Skeletal muscle cell (primary cell): ENCODE measurements around the gene NHS.
A peak's percentile ranks its signal among the peaks of the same experiment; 100 is the strongest.

Experiments used
- DNase-seq: peaks from one replicate; pipeline ENCODE4 v3.0.0-alpha.2; 2010; ENCODE audit warnings: low read depth
- H3K4me3 ChIP-seq: 2 replicates; pipeline ENCODE4 v1.5.1; 2011; ENCODE audit warnings: low read depth, mild to moderate bottlenecking, control low read depth, low read length, moderate library complexity

NHS gene

DNA sequence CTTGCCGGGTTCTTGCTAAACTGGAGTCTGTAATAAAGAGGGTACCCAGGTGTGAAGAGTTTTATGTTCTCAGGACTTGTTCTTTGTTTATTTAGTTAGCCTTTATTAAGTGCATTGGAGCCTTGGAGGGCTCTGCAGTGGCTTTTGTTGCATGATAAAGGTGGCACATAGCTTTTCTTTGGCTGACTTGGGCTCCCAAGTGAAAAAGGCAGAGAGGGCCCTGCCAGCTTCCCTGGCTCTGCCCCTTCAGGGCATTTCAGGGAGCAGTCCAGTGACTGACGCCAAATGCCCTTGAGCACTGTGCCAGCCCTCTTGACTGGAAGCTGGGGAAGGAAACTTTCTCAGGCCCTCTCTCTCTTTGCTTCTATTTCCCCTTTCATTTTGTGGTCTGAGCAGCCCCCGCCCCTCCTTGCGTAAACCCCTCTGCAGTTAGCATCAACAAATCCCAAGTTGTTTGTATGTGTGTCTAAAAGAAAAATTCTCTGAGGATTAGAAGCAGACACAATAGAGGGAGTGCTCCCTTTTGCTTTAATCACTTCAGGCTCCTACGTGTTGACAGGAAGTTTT, 152.2 kb downstream of the NHS start:
- no peak for DNase-seq
- H3K4me3 ChIP-seq, result no peak overlapping the region

DNA sequence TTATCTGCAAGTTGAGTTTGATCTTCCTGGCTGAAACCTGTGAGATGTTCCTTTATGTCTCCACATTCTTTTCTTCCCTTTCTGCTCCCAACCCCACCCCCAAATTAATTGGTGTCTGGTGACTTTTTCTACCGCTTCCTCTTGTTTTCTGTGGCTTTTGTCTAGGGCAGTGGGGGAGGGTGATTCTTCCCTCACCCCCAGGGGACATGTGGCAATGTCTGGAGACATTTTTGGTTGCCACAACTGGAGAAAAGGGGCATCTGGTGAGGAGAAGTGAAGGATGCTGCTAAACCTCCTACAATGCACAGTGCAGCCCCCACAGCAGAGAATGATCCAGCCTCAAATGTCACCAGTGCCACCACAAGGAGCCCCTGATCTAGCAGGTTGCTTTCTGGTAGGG, 152.9 kb downstream of the NHS start:
- DNase-seq, result no peak
- H3K4me3 ChIP-seq, result no peak overlapping the region

DNA sequence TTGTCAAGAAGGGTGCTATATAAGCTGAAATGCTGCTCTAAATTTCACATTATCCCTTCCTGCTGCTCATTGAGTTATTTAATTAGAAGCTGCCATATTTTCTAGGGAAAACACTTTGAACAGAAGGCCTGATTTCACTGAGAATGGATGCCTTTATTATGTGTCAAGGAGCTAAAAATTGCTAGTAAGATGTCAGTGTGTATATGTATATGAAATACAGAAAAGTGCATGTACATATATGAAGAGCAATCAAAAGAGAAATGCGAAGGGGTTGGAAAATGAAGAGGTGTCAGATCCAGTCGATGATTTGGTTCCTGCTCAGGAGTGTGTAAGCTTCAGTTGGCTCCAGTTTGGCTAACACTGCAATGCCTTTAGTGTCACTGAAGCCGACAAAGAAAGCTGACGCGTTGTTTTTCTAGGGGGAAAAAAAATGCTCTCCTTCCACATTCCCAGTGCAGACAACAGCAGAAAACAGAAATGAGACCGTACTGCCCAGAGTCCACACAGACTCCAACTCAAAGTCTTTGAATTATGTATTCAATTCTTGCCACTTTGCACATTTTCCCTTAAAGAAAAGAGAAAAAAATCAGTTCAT, 154.2 kb downstream of the NHS start:
- DNase-seq, result no peak

DNA sequence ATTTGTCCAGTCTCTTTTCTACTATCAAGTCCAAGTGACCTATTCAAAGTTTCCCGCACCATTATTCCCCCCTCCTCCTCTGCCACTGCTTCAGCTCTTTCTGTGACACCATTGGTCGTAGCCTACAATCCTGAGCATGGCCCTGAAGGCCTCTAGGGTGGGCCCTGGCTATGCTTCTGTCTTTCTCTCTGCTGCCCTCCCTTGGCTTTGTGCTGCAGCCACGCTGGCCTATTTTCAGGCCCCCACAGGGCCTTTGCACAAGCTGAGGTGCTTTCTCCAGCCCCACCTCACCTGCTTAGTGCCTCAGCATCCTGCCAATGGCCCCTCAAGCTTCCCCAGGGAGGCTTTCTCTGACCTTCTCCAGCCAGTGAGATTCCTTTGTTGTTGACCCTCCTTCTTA, 156.5 kb downstream of the NHS start:
- no peak overlapping the region for H3K4me3 ChIP-seq
- no peak for DNase-seq

More for the DNA sequence above, 154.2 kb downstream of the NHS start:
- no peak overlapping the region for H3K4me3 ChIP-seq

DNA sequence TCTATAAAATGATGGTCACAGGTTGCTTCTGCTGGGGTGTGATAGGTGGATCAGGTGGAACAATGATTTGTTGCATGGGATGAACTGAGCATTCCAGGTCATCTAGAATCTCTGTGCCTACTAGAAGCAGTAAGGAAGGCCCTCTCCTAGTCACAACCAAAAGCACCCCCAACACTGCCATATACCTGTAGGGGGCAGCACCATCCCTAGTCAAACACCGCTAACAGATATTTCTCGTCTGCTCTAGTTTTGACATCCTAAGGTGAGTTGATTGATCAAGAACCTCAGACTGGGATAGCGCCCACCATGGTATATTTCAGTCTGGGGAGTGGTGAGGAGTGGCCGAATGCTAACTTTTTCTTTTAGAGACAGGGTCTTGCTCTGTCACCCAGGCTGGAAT, 160.2 kb downstream of the NHS start:
- H3K4me3 ChIP-seq, result no peak overlapping the region
- no peak for DNase-seq

DNA sequence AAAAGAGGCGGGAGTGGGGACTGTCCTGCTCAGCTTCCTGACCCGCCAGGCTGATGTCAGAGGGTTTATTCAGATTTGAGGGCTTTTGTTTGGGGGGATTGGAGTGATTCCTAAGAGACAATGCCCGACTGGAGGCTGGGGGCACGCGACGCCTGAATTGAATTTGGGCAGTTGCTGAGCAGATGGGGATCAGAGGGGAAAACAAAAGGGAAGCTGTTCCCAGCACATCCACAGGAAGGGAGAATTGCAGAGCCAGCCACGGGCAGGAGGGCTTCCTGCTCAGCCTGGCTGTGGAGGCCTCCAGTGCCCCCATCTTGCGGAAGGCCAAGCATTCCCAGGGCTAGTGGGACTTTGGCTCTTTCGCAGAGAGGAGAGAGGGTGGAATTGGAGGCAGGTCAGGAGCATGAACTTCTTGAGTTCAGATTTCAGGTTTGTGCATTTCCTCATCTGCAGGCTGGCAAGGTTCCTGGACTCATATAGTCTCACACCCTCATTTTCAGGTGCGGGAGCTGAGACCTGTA, 162.8 kb downstream of the NHS start:
- DNase-seq, result no peak
- H3K4me3 ChIP-seq, result no peak overlapping the region

DNA sequence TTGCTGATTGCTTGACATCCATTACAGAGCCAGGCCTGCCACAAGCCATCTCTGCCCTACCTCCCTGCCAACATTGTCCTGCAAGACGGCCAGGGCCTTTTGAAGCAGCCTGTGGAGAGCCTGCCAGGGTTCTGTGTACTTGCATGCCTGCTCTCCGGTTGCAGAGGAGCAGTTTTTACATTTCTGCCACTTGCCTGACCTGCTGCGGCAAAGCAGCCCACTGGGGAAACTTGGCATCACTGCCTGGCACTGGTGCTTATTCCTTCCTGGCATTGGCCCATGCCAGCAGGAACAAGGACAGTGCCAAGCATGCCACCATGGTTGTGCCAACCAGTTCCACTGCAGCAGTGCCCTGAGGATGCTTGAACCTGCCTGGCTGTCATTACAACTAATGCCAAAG, 167.1 kb downstream of the NHS start:
- no peak for DNase-seq

DNA sequence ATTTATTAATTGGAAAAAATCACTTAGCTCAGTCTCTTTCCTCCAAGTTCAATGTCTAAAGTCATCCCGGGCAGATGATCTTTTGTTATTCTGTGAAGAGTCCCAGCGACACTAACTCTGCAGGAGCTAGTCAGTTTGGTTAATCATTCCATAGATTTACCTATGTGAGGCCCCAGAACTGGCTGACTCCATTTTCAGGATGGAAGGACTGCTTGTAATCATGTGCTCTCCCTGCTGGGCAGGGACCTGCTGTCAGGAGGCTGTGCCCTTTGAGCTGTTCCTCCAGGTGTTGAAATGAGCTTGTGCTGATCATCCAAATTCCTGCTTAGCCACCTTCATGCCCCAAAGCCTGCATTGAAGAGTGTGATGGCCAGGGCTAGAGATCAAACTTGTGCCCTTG, 169.8 kb downstream of the NHS start:
- DNase-seq, result no peak
- no peak overlapping the region for H3K4me3 ChIP-seq

More for the DNA sequence above, 167.1 kb downstream of the NHS start:
- no peak overlapping the region for H3K4me3 ChIP-seq

DNA sequence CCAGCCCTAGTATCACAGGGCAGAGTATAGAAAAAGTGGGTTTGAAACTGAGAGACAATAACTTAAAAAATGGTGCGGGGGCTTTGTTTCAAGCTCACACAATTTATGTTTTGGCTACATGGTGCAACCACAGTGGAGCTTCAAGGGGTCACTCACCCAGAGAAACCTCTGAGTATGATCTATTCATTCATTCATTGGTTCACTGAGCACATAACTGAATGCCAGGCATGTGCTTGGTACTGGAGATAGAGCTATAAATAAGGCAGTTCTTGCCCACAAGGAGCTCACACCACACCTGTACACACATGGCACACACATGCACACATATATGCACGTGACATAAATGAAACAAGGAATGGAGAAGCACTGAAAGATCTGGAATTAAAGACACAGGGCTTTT, 171.4 kb downstream of the NHS start:
- DNase-seq, result no peak
- H3K4me3 ChIP-seq, result no peak overlapping the region

DNA sequence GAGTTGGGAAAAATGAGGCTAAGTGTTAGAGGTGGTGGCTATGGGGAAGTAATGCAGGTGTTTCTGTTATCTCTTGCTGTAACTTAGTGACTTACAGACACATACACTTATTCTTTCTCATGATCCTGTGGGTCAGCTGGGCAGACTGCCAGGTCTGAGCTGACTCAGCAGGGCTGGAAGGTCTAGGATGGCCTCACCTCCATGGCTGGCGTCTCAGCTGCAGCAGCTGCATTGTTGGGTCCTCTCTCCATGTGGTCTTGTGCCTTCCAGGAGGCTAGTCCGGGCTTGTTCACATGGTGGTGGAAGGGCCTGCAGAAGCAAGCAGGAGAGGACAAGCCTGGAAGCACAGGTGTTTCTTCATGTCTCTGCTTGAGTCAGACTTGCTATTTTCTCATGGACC, 172.7 kb downstream of the NHS start:
- peak; percentile 72 for DNase-seq
- H3K4me3 ChIP-seq, result no peak overlapping the region

DNA sequence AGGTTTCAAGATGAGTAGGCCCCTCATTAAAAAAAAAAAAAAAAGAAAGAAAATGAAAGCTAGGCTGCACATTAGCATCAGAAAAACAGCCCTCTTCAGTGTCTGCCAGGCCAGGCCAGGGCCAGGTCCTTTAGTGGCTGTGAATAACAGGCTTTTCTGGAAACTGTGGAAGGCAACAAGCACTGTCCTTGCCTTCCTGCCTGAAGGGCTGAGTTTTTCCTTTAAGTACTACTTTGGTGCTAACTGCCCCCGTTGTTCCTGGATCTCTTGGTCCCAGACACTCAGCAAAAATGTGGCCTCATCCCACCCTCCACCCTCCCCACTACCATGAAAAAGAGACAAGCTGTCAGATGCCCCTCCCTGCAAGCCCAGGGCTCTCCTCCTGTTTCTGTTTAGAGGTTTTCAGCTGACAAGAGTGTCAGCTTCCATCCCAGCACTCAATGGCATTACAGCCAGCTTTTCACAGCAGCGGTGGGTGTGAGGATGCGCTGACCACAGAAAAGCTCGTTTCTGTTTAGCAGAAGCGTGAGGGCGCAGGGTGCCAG, 174.2 kb downstream of the NHS start:
- DNase-seq, result no peak

DNA sequence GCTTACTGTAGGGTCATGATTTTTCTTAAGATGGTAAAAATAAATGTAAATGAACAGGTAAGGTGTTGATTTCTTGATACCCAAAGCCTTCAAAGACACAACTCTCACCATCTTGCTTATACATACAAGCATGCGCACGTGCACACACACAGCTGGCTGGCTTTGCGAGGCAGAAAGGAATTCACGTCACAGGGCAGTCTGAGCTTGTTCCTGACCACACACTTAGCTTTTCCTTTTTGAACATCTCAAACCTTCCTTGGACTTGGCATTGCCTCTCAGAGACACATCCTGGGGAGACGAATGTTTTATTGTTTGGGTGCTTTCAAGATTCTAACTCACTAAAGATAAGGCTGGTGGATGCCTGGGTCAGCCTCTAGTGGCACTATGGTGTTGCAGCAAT, 175.0 kb downstream of the NHS start:
- no peak for DNase-seq
- H3K4me3 ChIP-seq, result no peak overlapping the region

More for the DNA sequence above, 174.2 kb downstream of the NHS start:
- no peak overlapping the region for H3K4me3 ChIP-seq

DNA sequence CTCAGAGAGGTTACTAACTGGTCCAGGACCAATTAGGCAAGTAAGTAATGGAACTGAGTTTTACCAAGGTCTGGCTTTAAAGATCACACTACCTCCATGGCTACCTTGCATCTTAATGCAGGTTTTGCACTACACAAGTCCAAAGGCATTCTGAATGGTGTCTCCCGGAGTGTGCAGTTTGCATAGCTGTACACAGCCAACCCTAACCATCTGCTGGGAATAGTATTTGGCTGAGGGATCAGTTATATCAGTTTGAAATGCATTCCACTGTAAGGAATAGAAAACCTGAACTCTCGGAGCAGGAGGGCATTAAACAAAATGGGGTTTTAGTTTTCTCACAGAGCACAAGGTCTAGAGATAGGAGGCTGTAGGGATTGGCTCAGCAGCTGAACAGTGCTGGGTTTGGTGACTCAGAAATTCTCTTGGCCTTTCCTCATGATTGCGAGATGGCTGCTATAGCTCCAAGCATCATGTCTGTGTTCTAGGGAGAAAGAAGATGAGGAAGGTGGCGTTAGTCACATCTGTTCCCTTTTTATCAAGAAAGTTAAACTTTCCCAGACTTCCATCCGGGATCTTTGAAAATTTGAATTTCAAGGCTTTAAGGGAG, 177.1 kb downstream of the NHS start:
- no peak for DNase-seq

DNA sequence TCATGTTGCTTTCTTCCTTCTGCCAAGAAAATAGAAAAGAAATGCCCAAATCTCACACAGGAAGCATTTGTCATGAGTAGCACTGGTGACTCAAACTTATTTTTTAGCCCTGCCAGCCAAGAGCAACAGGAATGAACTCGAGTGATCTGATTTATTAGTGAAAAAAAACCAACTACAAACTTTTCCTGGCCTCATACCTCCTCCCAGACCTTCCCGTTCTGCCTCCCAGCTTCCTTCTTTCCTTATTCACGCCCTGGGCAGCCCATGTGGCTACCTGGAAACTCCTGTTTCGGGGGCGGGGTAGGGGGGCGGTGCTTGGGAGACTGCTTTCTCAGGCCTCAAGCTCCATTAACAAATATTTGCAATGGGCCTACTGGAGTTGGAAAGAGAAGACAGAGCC, 178.5 kb downstream of the NHS start:
- no peak for DNase-seq

More for the DNA sequence above, 177.1 kb downstream of the NHS start:
- H3K4me3 ChIP-seq, result no peak overlapping the region

DNA sequence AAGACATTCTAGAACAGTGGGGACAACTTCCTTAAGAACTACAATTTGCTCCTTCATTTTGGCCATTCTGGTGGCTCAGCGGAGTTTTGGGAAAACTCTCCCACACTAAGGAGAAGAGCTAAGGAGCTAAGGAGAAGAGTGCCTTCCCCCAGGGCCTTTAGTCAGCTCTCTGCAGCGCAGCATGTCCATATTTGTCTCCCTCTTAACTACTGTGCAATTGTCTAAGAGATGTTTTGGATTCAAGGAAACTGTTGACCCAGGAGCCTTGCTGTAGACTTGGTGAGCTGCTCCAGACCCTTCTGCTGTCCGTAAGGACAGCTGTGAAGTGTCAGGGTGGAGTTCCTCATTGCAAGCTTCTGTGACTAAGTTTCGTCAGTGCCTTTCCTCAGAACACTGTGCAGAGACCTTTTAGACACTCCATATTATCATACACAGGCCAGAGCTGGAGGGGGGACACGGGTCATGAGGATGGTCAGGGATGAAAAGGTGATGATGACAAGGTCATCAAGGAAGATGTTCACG, 179.0 kb downstream of the NHS start:
- DNase-seq, result no peak
- no peak overlapping the region for H3K4me3 ChIP-seq

More for the DNA sequence above, 178.5 kb downstream of the NHS start:
- no peak overlapping the region for H3K4me3 ChIP-seq

DNA sequence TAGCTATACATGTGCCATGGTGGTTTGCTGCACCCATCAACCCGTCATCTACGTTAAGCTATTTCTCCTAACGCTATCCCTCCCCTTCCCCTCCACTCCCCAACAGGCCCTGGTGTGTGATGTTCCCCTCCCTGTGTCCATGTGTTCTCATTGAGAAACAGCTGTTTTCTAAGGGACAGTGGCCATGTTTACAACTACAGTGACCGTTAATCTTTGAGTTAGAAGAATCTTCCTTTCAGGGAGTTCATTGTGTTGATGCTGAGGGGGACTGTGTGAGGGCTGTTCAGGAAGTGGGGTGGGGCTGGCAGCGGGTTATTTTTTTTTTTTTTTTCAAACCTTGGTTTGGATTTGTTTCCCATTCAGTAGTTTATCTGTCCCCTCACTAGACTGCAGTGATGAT, 179.9 kb downstream of the NHS start:
- no peak overlapping the region for H3K4me3 ChIP-seq
- DNase-seq, result no peak

DNA sequence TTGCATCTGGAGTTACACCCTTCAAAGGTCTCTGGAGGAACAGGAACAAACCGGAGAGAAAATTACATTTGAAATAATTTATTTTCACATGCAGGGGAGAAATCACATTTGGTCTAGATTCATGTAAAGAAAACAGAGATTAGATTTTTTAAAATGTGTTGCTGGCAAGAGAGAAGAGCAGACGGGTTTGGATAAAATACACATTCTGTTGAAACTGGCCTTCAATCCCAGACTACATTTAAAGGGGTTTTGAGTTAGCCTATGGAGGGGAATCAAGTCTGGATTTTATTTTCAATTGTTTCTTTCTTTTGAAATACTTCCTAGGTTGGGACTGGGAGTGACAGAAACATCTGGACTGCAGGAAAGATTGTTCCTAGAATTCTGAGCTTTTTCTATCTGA, 180.8 kb downstream of the NHS start:
- H3K4me3 ChIP-seq, result no peak overlapping the region
- no peak for DNase-seq

DNA sequence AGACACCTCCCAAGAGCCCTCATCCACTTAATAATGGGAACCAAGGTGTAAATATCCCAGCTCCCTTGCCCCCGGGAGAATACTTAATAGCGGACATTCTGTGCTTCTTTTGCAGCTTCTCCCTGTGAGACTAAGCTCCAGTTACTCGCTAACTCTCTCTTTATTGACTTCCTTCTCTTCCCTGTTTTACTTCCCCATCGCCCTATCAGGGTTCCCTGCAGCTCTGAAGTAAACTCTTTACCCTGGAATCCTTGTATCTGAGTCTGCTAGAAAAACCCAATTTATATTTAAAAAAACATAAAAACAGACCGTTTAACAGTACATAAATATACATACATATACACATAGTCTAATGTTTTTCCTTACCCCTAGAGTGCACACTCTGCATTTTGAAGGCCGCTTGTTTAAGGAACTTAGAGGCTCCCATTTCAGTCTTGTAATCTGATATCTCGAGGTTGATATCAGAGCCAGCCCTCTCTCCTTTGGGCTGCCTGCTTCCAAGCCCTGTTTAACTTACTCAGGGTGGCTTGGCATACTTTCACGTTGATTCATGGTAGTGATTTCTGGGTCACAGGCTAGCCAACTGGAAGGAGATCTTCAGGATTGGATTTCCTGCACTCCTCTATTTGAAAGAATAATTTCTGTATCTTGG, 184.9 kb downstream of the NHS start:
- DNase-seq, result peak; percentile 65
- H3K4me3 ChIP-seq, result no peak overlapping the region

DNA sequence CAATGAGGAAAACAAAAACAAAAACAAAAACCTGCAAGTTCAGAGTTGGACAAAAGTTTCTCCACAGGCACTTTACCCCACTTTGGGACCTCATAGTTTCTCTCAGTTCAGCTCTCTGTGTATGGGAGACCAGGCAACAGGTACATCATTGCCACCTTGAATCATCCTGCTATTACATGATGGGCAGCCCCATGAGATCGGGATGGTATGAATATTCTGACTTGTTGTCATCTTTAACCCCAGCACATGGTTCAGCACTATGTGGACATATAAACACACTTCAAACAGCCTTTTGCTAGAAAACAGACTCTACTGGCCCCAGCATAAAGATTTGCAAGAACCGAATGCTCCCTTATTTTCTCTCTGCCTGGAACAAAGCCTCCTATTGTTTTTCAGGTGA, 185.4 kb downstream of the NHS start:
- DNase-seq, result no peak
- no peak overlapping the region for H3K4me3 ChIP-seq

DNA sequence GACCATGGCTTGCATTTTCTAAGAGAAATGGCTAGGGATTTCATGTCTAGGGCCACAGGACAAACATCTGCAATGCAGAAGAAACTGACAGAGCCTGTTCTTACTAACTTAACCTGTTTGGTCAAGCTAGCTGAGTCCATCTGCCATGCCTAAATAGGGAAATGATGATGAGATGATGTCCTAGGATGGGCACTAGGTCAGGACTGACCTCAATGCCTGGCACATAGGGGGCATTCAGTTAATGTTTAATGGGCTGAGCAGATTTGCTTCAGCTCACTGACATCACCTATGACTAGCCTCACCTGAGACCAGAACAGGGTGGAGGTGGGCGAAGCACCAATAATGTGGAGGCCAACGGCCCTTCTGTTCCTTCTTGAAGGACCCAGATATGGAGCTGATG, 188.1 kb downstream of the NHS start:
- DNase-seq, result no peak

More for the DNA sequence above, 188.1 kb downstream of the NHS start:
- no peak overlapping the region for H3K4me3 ChIP-seq
